HG03280 (cell line): Measurements from ENCODE around the gene IL20RB.

Experiments used
- ATAC-seq: cut with Tn5 transposase; IDR thresholded peaks from one replicate; pipeline ENCODE4 v1.9.1; 2021; ENCODE audit warnings: mild to moderate bottlenecking, moderate library complexity; ENCODE audit not compliant: unreplicated experiment

Gene IL20RB

GRCh38 chr3:137026701-137027100, 68.9 kb downstream of the IL20RB start:
- ATAC-seq = no peak

- peak; percentile 89 for ATAC-seq
These were observed 74.8 kb downstream of the IL20RB start for GRCh38 chr3:137032465-137033120.

- no peak for ATAC-seq
These were observed 77.8 kb downstream of the IL20RB start for GRCh38 chr3:137035631-137036030.

GRCh38 chr3:137039570-137039969, 81.8 kb downstream of the IL20RB start:
- no peak for ATAC-seq

- no peak for ATAC-seq
These were observed 83.5 kb downstream of the IL20RB start for GRCh38 chr3:137041251-137041650.

GRCh38 chr3:137041686-137042085, 83.9 kb downstream of the IL20RB start:
- ATAC-seq = no peak

- no peak for ATAC-seq
These were observed 89.0 kb downstream of the IL20RB start for GRCh38 chr3:137046747-137047146.

GRCh38 chr3:137047240-137047639, 89.5 kb downstream of the IL20RB start:
- no peak for ATAC-seq

GRCh38 chr3:137050281-137050680, 92.5 kb downstream of the IL20RB start:
- ATAC-seq = no peak

- ATAC-seq = no peak
These were observed 94.5 kb downstream of the IL20RB start for GRCh38 chr3:137052298-137052697.
